ES-I3 (cell line): ENCODE data around the gene EFHD2.

Experiments
- H3K36me3 ChIP-seq: 2 replicates; pipeline ENCODE4 v1.6.1; 2013; ENCODE audit warnings: mild to moderate bottlenecking, low read length, control low read depth, moderate library complexity; ENCODE audit not compliant: insufficient read depth
- H3K4me1 ChIP-seq: 2 replicates; pipeline ENCODE4 v1.6.1; 2013; ENCODE audit warnings: mild to moderate bottlenecking, control low read depth, low read length; ENCODE audit not compliant: insufficient read depth
- H3K9ac ChIP-seq: 2 replicates; pipeline ENCODE4 v1.6.1; 2013; ENCODE audit warnings: low read depth, mild to moderate bottlenecking, low read length, moderate library complexity
- H3K9me3 ChIP-seq: 2 replicates; pipeline ENCODE4 v1.6.1; 2013; ENCODE audit warnings: mild to moderate bottlenecking, low read length, moderate library complexity; ENCODE audit not compliant: control insufficient read depth, insufficient read depth

EFHD2 gene

DNA sequence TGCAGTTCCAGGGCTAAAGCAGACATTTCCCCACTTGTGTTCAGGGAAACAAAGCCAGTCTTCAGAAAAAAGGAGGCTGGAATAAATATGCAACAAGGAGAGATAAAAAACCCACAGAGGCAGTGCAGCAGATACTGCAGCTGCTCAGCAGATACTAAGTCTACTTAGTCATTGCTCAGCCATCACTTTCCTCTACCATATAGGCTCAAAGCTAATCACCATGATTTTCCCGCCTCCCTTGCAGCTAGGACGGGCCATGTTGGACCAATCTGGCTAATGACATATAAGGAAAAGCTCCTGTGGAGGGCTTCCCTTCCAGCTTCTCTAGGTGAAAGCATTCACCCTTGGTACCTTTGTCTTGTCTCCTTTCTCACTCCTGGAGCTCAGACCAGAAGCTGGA is 10.0 kb upstream of the EFHD2 start:
- Histone ChIP-seq H3K36me3 (no peaks in the 10 kb centered on the region), H3K9ac (no peak overlapping the region), H3K9me3 (peaks cover 4% of the 10 kb centered on the region; the same call in 1 of the 2 replicates), H3K4me1 (no peaks in the 10 kb centered on the region)

- Histone ChIP-seq H3K9ac (no peak overlapping the region), H3K9me3 (peaks cover 4% of the 10 kb centered on the region; the same call in 1 of the 2 replicates), H3K4me1 (no peaks in the 10 kb centered on the region), H3K36me3 (no peaks in the 10 kb centered on the region)
Measured at GRCh38 chr1:15400627-15401026, 9.1 kb upstream of the EFHD2 start.

DNA sequence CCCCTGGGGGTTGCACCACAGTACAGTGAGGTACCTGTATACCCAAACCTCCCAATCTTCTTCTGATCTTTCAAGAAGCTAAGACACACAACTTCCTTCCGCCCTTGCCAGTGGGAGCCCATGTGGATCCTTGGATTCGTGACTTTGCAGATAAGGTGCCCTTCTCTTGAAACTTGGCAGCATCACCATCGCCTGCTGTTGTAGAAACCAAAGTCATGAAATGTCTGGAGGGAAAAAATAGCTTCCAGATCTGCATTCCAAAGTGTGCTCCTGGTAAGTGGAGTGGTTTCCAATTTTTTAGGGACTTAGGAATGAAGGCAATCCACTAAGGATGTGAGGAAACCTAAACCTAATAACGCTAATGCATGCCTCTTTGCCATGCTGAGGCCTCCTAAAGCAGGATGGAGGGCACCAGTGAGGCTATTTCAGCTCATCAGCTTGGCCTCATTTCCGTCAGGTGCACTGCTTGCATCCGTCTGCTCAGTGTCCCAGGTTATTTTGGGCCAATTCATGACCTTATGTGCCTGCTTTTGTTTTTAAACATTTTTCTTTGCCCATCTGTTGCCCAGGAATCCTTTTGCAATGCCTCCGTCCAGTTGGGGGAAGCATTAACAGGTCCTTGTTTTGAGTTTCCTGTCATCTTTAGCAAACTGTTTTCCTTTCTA is 8.2 kb upstream of the EFHD2 start:
- no peak overlapping the region for H3K9ac ChIP-seq
- H3K4me1 ChIP-seq, result no peaks in the 10 kb centered on the region
- H3K9me3 ChIP-seq, result peaks cover 4% of the 10 kb centered on the region; the same call in 1 of the 2 replicates
- no peaks in the 10 kb centered on the region for H3K36me3 ChIP-seq

DNA sequence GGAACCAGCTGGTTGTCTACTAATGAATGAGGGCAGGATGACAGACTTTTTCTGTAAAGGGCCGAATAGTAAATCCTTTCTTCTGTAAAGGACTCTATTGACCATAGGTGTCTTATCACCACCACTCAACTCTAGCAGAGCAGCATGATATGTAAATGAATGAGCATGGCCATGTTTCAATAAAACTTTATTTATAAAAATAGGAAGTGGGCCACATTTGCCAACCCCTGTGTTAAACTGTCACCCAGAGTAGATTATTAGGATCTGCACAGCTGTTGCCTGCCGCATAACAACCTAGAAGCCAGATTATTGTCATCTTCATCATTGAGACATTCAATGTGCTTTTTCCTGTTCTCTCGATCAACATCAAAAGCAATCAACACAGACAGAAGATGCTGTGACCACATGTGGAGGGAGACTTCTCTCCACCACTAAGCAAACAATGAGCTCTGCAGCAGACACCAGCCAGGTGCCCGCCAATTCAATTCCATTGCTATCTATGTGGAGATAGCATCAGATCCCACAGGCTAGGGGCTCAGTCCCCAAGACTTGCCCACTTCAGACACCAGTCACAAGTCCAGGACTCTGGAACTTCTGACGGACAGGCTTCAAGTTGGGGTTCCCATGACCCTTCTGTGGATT is 6.8 kb upstream of the EFHD2 start:
- no peak overlapping the region for H3K9ac ChIP-seq

GRCh38 chr1:15403962-15404580 is 5.6 kb upstream of the EFHD2 start:
- no peaks in the 10 kb centered on the region for H3K4me1 ChIP-seq
- no peak overlapping the region for H3K9ac ChIP-seq
- peaks cover 3% of the 10 kb centered on the region; the same call in 1 of the 2 replicates for H3K9me3 ChIP-seq
- no peaks in the 10 kb centered on the region for H3K36me3 ChIP-seq

More for the DNA sequence above, 6.8 kb upstream of the EFHD2 start:
- Histone ChIP-seq H3K4me1 (no peaks in the 10 kb centered on the region), H3K9me3 (peaks cover 4% of the 10 kb centered on the region; the same call in 1 of the 2 replicates), H3K36me3 (no peaks in the 10 kb centered on the region)

DNA sequence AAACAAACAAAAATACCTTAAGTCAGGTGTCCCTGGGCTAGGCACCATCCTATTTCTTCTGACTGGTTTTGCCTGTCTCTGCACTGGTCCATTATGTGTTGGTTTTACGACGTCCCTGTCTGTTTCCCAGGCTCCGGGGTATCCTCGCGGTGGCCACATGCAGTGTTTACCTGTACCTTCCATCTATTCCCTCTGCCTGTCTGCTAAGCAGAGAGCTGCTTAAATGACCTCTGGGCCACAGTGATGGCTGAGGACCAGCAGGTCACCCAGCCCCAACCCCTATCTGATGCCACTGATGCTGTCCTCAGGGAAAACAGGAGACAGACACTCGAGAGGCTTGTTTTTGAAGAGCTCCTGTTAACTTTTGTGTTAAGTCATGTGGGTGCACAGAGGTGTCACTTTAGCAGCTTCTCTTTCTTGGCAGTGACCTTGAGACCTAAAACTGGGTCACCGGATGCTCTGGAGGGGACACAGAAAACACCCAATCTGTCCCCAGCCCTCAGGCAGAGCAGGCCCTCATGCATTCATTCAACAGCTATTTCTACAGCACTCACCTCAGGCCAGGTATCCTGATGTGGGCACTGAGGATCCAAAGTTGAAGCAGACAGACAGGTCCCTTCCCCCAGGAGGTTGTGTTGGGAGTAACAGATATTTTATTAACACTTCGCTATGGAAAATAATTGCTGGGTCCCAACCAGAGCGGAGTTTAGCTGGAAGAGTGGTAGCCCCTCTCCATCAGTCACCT is 4.4 kb upstream of the EFHD2 start:
- no peaks in the 10 kb centered on the region for H3K4me1 ChIP-seq
- no peaks in the 10 kb centered on the region for H3K36me3 ChIP-seq
- no peak overlapping the region for H3K9ac ChIP-seq
- H3K9me3 ChIP-seq, result no peaks in the 10 kb centered on the region

DNA sequence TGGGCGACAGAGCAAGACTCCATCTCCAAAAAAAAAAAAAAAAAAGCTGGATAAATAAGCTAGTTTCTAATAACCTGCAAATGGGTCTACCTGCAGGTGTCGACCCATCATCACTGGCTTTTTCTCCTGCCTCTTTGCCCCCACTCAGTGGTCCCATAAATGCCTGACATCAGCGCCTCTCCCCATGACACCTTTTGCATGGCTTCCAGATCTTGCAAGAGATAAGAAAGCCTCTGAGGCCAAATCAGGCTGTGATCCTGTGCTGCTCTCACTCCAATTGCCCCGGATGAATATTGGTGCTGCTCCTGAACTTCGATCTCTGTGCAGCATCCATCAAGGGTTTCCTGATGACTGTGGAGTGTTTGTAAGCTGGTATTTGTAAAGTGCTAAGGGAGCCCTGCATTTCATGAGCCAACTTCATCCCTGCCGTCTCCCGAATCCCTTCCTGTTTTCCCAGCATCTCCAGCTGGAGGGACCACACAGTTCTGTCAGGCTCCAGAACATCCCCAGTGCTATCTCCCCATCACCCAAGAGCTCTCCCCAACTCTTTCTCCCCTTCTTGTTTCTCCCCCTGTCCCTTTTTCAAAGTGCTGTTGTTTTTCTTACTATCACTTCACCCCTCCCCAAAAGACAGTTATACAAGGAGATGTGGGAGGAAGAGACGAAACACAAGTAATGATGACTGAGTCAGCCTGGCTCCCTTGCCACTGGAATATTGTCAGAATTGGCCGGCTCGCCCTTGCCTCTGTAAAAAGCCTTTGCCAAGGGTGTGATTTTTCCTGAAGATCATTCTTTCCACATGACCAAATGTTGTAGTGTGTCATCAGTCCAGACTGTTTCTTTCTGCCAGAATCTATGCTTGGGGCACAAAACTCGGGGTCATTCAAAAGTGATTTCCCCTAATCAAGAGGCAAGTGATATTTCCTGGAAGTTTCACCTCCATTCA is 2.8 kb upstream of the EFHD2 start:
- H3K9me3 ChIP-seq, result no peaks in the 10 kb centered on the region
- H3K9ac ChIP-seq, result no peak overlapping the region
- H3K36me3 ChIP-seq, result no peaks in the 10 kb centered on the region
- peaks cover 10% of the 10 kb centered on the region; the same call in 1 of the 2 replicates for H3K4me1 ChIP-seq

- no peaks in the 10 kb centered on the region for H3K9me3 ChIP-seq
- H3K9ac ChIP-seq, result no peak overlapping the region
- H3K4me1 ChIP-seq, result peaks cover 14% of the 10 kb centered on the region; the same call in 1 of the 2 replicates
- no peaks in the 10 kb centered on the region for H3K36me3 ChIP-seq
Measured at GRCh38 chr1:15407580-15407979, 2.1 kb upstream of the EFHD2 start.

- Histone ChIP-seq H3K4me1 (peaks cover 16% of the 10 kb centered on the region; the same call in 1 of the 2 replicates), H3K36me3 (no peaks in the 10 kb centered on the region), H3K9ac (peak overlapping the region; percentile 52; the same call in 1 of the 2 replicates), H3K9me3 (no peaks in the 10 kb centered on the region)
Measured at GRCh38 chr1:15408890-15409387, 749 bp upstream of the EFHD2 start.

- Histone ChIP-seq H3K4me1 (peaks cover 17% of the 10 kb centered on the region; the same call in 1 of the 2 replicates), H3K36me3 (no peaks in the 10 kb centered on the region), H3K9ac (peak overlapping the region; percentile 52; the same call in 1 of the 2 replicates), H3K9me3 (no peaks in the 10 kb centered on the region)
Measured at GRCh38 chr1:15410223-15410883, 665 bp downstream of the EFHD2 start.

DNA sequence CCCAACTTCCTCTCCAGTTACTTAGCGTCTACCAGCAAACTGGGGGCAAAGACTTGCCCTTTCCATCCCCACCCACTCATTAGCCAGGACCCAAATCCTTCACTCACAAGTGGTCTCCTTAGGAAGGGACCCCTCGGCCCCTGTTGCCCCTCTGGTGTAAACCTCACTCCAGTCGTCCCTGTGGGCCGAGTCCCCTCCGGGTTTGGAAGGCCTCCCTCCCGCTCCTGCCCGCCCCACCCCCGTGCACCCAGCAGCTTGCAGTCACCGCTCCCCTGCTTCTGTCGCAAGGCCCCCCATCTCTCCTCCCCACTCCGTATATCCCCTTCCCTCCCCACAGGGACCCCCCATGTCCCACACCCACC is 1.2 kb downstream of the EFHD2 start:
- peaks cover 17% of the 10 kb centered on the region; the same call in 1 of the 2 replicates for H3K4me1 ChIP-seq
- H3K36me3 ChIP-seq, result no peaks in the 10 kb centered on the region
- peak overlapping the region; percentile 52; the same call in 1 of the 2 replicates for H3K9ac ChIP-seq
- no peaks in the 10 kb centered on the region for H3K9me3 ChIP-seq

DNA sequence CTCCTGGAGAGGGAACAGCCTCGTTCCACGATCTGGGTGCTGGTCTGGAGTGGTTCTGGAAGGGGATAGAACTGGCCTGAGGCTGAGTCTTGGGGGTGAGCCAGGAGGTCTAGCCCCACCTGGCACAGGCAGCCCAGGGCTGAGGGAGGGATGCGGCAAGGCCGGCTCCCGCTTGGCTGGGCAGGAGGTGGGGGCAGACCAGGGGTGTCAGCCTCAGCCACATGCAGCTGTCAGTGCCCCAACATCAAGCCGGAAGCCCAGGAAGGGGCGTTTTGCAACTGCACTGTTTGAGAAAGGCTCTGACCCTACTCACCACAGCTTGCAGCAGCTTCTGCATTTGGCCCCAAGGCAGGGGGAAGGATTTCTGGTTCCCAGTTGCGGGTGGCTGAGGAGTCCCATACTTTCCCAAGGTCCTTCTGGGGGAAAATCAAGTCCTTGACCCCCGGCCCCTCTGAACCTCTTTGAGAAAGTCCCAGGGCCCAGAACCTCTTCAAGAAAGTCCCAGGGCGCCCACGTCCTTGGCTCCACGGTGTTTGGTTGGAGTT is 2.0 kb downstream of the EFHD2 start:
- no peaks in the 10 kb centered on the region for H3K9me3 ChIP-seq
- H3K4me1 ChIP-seq, result peaks cover 23% of the 10 kb centered on the region; the same call in 1 of the 2 replicates
- H3K9ac ChIP-seq, result no peak overlapping the region
- no peaks in the 10 kb centered on the region for H3K36me3 ChIP-seq
